Smooth muscle cell (in vitro differentiated cells): ENCODE results near the gene FAF2. TPM values are rescaled to one million over a fixed set of nuclear protein-coding genes. Genes with fewer than 3 reads are reported as not detected.
"Not testable (repeated sequence)": the region's sequence is repeated elsewhere in the genome, so short reads cannot be mapped to it uniquely, and the experiment has no call there.

Experiments
- DNase-seq: peaks from one replicate; lab custom pipeline; 2025; ENCODE audit not compliant: unreplicated experiment; lab: John Stamatoyannopoulos, UW
- H2AFZ ChIP-seq: fragments of 200-600 bp; sonication (generic); 2 replicates; pipeline ENCODE4 v1.6.0; 2016; ENCODE audit warnings: antibody characterized with exemption, low read depth, mild to moderate bottlenecking
- H3F3A ChIP-seq: fragments of 200-600 bp; sonication (generic); 2 replicates; pipeline ENCODE4 v1.6.0; 2017; ENCODE audit warnings: antibody characterized with exemption, low read depth
- H3K27ac ChIP-seq: fragments of 200-600 bp; sonication (generic); 2 replicates; pipeline ENCODE4 v1.5.1; 2016; ENCODE audit warnings: low read depth, mild to moderate bottlenecking
- H3K27me3 ChIP-seq: fragments of 200-600 bp; sonication (generic); 2 replicates; pipeline ENCODE4 v1.6.1; 2016; ENCODE audit warnings: low read depth, mild to moderate bottlenecking
- H3K36me3 ChIP-seq: fragments of 200-600 bp; sonication (generic); 2 replicates; pipeline ENCODE4 v1.5.1; 2016; ENCODE audit warnings: low read depth
- H3K4me1 ChIP-seq: fragments of 200-600 bp; sonication (generic); 2 replicates; pipeline ENCODE4 v1.5.1; 2016; ENCODE audit warnings: low read depth
- H3K4me2 ChIP-seq: fragments of 200-600 bp; sonication (generic); 2 replicates; pipeline ENCODE4 v1.6.0; 2016; ENCODE audit warnings: mild to moderate bottlenecking
- H3K4me3 ChIP-seq: fragments of 200-600 bp; sonication (generic); 2 replicates; pipeline ENCODE4 v1.5.1; 2016; ENCODE audit warnings: mild to moderate bottlenecking
- H3K79me2 ChIP-seq: fragments of 200-600 bp; sonication (generic); 2 replicates; pipeline ENCODE4 v1.6.0; 2016; ENCODE audit warnings: low read depth, mild to moderate bottlenecking
- H3K9ac ChIP-seq: fragments of 200-600 bp; sonication (generic); 2 replicates; pipeline ENCODE4 v1.6.0; 2016; ENCODE audit warnings: low read depth
- H3K9me3 ChIP-seq: fragments of 200-600 bp; sonication (generic); replicated peaks from 2 replicates; pipeline ENCODE4 v1.5.1; 2016; ENCODE audit warnings: low read depth
- H4K20me1 ChIP-seq: fragments of 200-600 bp; sonication (generic); 2 replicates; pipeline ENCODE4 v1.6.0; 2016; ENCODE audit warnings: low read depth
- WGBS: methylation state at CpG from one replicate; pipeline ENCODE4 v1.1.7; 2016; ENCODE audit warnings: low lambda C conversion rate; 5-methylcytosine and 5-hydroxymethylcytosine counted together
- polyA plus RNA-seq: library from polyadenylated mRNA; unstranded; fragments of >200 nt; fragmentation: Nextera tagmentation; extraction: Ambion mirVana; gene quantifications from 2 replicates; pipeline ENCODE4 v1.2.1, GENCODE V29; 2016
- total RNA-seq: library from RNA; depleted of rRNA; stranded (reverse); fragments of >200 nt; gene quantifications from 2 replicates; pipeline ENCODE4 v1.2.3, GENCODE V29; 2014
- TF ChIP-seq, protein P1 (sequence below): fragments of 200-600 bp; sonication (generic); IDR thresholded peaks from 2 replicates; pipeline ENCODE4 v1.5.1; 2017; ENCODE audit warnings: borderline replicate concordance, mild to moderate bottlenecking, antibody characterized with exemption; ENCODE audit not compliant: insufficient read depth, poor library complexity, severe bottlenecking

The FAF2 gene
- total and polyA plus RNA-seq, 2 experiments from 2014 or later, result 38.2 to 51.3 TPM

DNA sequence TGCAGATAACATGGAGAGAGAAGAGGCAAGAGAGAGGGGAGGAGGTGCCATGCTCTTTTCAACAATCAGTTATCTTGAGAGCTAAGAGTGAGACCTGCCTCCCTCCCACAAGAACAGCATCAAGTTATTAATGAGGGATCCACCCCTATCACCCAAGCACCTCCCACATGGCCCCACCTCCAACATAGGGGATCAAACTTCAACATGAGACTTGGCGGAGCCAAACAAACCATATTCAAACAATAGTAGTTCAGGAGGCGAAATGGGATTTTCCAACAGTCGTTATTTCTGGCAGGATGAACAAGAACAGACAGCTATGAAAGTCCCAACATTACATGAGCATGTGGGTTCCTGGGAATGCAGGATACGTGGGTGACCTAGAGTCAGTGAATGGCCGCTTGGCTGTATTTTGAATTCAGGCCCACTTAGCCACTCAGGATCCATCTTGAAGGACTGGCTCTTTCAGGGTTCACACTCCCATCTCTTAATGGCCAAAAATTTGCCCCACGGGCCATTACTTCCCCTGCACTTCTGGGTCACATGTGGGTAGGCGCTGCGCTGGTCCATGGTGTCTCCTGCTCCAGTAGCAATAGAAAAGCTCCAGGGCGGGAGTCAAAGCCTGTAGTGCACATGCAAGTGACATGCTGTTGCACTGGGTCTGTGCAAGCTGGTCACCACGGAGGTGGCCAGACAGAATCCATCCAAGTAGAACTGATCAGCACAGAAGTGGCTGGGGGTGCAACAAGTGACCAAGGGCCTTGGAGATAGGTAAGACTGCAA lies 7.1 kb upstream of the FAF2 start:
- H3K36me3 ChIP-seq, result no peaks in the 10 kb centered on the region
- no peak overlapping the region for H3K4me3 ChIP-seq
- peaks cover 9% of the 10 kb centered on the region for H3K4me1 ChIP-seq
- H3K27me3 ChIP-seq, result peaks cover 3% of the 10 kb centered on the region
- 83% methylated on average over 10 of the region's 10 CpGs for whole genome bisulfite sequencing
- DNase-seq, result no peak
- no peaks in the 10 kb centered on the region for H3K9me3 ChIP-seq
- H3F3A ChIP-seq, result no peaks in the 10 kb centered on the region
- no peaks in the 10 kb centered on the region for H4K20me1 ChIP-seq
- no peaks in the 10 kb centered on the region for H3K79me2 ChIP-seq
- TF ChIP-seq, protein P1, sequence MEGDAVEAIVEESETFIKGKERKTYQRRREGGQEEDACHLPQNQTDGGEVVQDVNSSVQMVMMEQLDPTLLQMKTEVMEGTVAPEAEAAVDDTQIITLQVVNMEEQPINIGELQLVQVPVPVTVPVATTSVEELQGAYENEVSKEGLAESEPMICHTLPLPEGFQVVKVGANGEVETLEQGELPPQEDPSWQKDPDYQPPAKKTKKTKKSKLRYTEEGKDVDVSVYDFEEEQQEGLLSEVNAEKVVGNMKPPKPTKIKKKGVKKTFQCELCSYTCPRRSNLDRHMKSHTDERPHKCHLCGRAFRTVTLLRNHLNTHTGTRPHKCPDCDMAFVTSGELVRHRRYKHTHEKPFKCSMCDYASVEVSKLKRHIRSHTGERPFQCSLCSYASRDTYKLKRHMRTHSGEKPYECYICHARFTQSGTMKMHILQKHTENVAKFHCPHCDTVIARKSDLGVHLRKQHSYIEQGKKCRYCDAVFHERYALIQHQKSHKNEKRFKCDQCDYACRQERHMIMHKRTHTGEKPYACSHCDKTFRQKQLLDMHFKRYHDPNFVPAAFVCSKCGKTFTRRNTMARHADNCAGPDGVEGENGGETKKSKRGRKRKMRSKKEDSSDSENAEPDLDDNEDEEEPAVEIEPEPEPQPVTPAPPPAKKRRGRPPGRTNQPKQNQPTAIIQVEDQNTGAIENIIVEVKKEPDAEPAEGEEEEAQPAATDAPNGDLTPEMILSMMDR, result no peak
- no peak overlapping the region for H3K9ac ChIP-seq
- no peak overlapping the region for H3K4me2 ChIP-seq
- H3K27ac ChIP-seq, result no peak overlapping the region
- H2AFZ ChIP-seq, result no peak overlapping the region

DNA sequence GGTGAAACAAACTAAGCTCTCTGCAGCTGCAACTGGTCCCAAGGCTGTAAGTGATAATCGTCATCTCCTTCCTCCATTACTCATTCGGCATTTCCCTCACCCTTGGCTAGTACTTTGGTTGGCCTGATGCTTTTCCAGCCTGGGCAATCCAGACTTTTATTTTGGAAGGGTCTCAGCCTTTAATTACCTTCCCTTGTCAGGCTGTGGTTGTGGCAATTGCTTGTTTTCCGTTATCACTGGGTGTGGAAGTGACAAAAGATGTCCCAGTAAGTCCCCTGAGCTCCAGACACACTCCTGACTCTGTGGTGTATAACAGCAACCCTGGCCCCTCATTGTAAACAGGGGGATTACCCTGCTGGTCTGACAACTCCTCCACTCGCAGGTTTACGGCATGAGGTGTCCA lies 6.3 kb upstream of the FAF2 start:
- TF ChIP-seq, protein P1, result no peak
- Histone ChIP-seq H3K36me3 (no peaks in the 10 kb centered on the region), H3K27ac (no peak overlapping the region), H3K27me3 (peaks cover 3% of the 10 kb centered on the region), H4K20me1 (no peaks in the 10 kb centered on the region), H3K4me1 (peaks cover 9% of the 10 kb centered on the region), H3F3A (no peaks in the 10 kb centered on the region), H2AFZ (no peak overlapping the region), H3K79me2 (no peaks in the 10 kb centered on the region), H3K4me2 (no peak overlapping the region), H3K9ac (no peak overlapping the region), H3K9me3 (no peaks in the 10 kb centered on the region), H3K4me3 (no peak overlapping the region)
- DNase-seq, result no peak
- WGBS, result 16% methylated on average over 5 of the region's 5 CpGs

DNA sequence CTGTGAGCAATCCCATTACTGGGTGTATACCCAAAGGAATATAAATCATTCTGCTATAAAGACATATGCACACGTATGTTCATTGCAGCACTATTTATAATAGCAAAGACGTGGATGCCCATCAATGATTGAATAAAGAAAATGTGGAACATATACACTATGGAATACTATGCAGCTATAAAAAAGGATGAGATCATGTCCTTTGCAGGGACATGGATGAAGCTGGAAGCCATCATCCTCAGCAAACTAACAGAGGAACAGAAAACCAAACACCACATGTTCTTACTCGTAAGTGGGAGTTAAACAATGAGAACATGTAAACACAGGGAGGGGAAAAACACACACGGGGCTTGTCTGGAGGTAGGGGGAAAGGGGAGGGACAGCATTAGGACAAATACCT lies 5.3 kb upstream of the FAF2 start:
- H3K4me1 ChIP-seq, DNase-seq, H3F3A ChIP-seq, H4K20me1 ChIP-seq, H3K9me3 ChIP-seq, H3K79me2 ChIP-seq, H3K4me3 ChIP-seq, H3K9ac ChIP-seq, H3K27me3 ChIP-seq, H3K4me2 ChIP-seq, H3K27ac ChIP-seq, H2AFZ ChIP-seq, H3K36me3 ChIP-seq: not testable (repeated sequence)
- WGBS, result 86% methylated on average over 4 of the region's 4 CpGs

DNA sequence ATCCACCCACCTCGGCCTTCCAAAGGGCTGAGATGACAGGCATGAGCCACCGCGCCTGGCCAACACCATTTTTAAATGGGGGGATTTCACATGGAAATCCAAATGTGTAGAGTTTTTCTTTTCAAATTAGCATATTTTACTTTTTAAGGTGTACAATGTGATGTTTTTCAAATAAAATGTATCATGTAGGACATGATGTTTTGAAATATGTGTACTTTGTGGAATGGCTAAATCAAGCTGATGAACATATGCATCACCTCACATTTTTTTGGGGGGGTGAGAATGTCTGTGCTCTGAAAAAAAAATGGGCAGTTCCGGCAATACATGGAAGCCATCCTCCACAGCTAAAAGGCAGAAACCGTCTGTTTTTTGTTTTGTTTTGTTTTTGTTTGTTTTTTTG lies 3.4 kb upstream of the FAF2 start:
- Histone ChIP-seq H3K4me3 (no peak overlapping the region), H3K9me3 (no peaks in the 10 kb centered on the region), H3K4me2 (no peak overlapping the region), H3K79me2 (peaks cover 14% of the 10 kb centered on the region), H3K27me3 (peaks cover 3% of the 10 kb centered on the region), H3K27ac (no peak overlapping the region), H2AFZ (no peak overlapping the region), H3K36me3 (no peaks in the 10 kb centered on the region), H3F3A (no peaks in the 10 kb centered on the region), H3K9ac (no peak overlapping the region), H4K20me1 (peaks cover 4% of the 10 kb centered on the region), H3K4me1 (peaks cover 17% of the 10 kb centered on the region)
- TF ChIP-seq, protein P1, result no peak
- DNase-seq, result no peak
- 89% methylated on average over 5 of the region's 5 CpGs for WGBS
